DMS79 treated with DMSO at 0.1 percent for 48 hours (cell line): Measurements from ENCODE around the gene AFAP1.

ENCODE experiments used
- DNase-seq: peaks from one replicate; lab custom pipeline; 2025; lab: John Stamatoyannopoulos, UW

The AFAP1 gene

GRCh38 chr4:7968262-7968896, 28.7 kb upstream of the AFAP1 start:
- no peak for DNase-seq

- DNase-seq = no peak
Observed at GRCh38 chr4:7967501-7968261, 28.0 kb upstream of the AFAP1 start.

GRCh38 chr4:7967063-7967440, 27.4 kb upstream of the AFAP1 start:
- DNase-seq = no peak

GRCh38 chr4:7966281-7967062, 26.8 kb upstream of the AFAP1 start:
- no peak for DNase-seq

GRCh38 chr4:7964890-7965662, 25.4 kb upstream of the AFAP1 start:
- no peak for DNase-seq

- no peak for DNase-seq
Observed at GRCh38 chr4:7964459-7964858, 24.8 kb upstream of the AFAP1 start.

GRCh38 chr4:7963691-7964090, 24.0 kb upstream of the AFAP1 start:
- no peak for DNase-seq

GRCh38 chr4:7962609-7963508, 23.2 kb upstream of the AFAP1 start:
- DNase-seq = no peak

GRCh38 chr4:7960790-7961655, 21.4 kb upstream of the AFAP1 start:
- peak; percentile 36 for DNase-seq

GRCh38 chr4:7960017-7960789, 20.5 kb upstream of the AFAP1 start:
- no peak for DNase-seq

- DNase-seq = no peak
Observed at GRCh38 chr4:7959078-7959477, 19.4 kb upstream of the AFAP1 start.

- DNase-seq = no peak
Observed at GRCh38 chr4:7956934-7957656, 17.4 kb upstream of the AFAP1 start.

- DNase-seq = no peak
Observed at GRCh38 chr4:7956270-7956808, 16.7 kb upstream of the AFAP1 start.

- no peak for DNase-seq
Observed at GRCh38 chr4:7955393-7955792, 15.7 kb upstream of the AFAP1 start.

GRCh38 chr4:7952615-7953014, 13.0 kb upstream of the AFAP1 start:
- DNase-seq = no peak

GRCh38 chr4:7950301-7951092, 10.8 kb upstream of the AFAP1 start:
- no peak for DNase-seq

GRCh38 chr4:7949759-7950158, 10.1 kb upstream of the AFAP1 start:
- DNase-seq = no peak

- no peak for DNase-seq
Observed at GRCh38 chr4:7947927-7948326, 8.3 kb upstream of the AFAP1 start.
